WTC11 (cell line): ENCODE results near the gene SHKBP1. TPM values are rescaled to one million over a fixed set of nuclear protein-coding genes. Genes with fewer than 3 reads are reported as not detected.

Source experiments
- ATAC-seq: fragments of 200-7000 bp; cut with Tn5 transposase; 2 replicates; pipeline ENCODE4 v1.10.0; 2021; ENCODE audit warnings: mild to moderate bottlenecking, moderate library complexity
- Bru-seq: library from RNA; stranded (reverse); fragments of 400-500 nt; gene quantifications from one replicate; lab custom pipeline; 2021; lab: Mats Ljungman, UMichigan
- CTCF ChIA-PET: fragments of 300-600 bp; sonication (Branson Sonifier 250); formaldehyde crosslinking; loops from one replicate; lab custom pipeline; 2021; ENCODE audit warnings: antibody characterized with exemption; lab: Charles Lee
- POLR2A ChIA-PET: fragments of 350-600 bp; sonication (Branson Sonifier 250); formaldehyde crosslinking; loops from one replicate; lab custom pipeline; 2021; ENCODE audit warnings: antibody characterized with exemption; lab: Charles Lee
- DNase-seq: peaks from one replicate; pipeline ENCODE4 v3.0.0; 2021; ENCODE audit warnings: low spot score
- H3K27ac Mint-ChIP-seq: 2 replicates; pipeline ENCODE4 v1.8.0; 2021; ENCODE audit warnings: mixed read lengths
- H3K27me3 Mint-ChIP-seq: 2 replicates; pipeline ENCODE4 v1.8.0; 2021; ENCODE audit warnings: low read depth, mild to moderate bottlenecking, moderate library complexity, mixed read lengths
- H3K36me3 Mint-ChIP-seq: 2 replicates; pipeline ENCODE4 v1.8.0; 2021; ENCODE audit warnings: mixed read lengths
- H3K4me1 Mint-ChIP-seq: 2 replicates; pipeline ENCODE4 v1.8.0; 2022; ENCODE audit warnings: mixed read lengths
- H3K4me3 Mint-ChIP-seq: 2 replicates; pipeline ENCODE4 v1.8.0; 2021; ENCODE audit warnings: mild to moderate bottlenecking, moderate library complexity, mixed read lengths
- H3K9me3 Mint-ChIP-seq: 2 replicates; pipeline ENCODE4 v1.8.0; 2021; ENCODE audit warnings: mixed read lengths
- ARID4B ChIP-seq: sonication (generic); formaldehyde crosslinking; IDR thresholded peaks from 2 replicates; pipeline ENCODE4 v1.8.0; 2023; ENCODE audit warnings: missing genetic modification reagents, mild to moderate bottlenecking, borderline replicate concordance
- CREM ChIP-seq: sonication (generic); formaldehyde crosslinking; IDR thresholded peaks from 2 replicates; pipeline ENCODE4 v1.8.1; 2022; ENCODE audit warnings: mild to moderate bottlenecking, missing genetic modification reagents, moderate library complexity
- CTCF ChIP-seq: fragments of 200-600 bp; IDR thresholded peaks from 2 replicates; pipeline ENCODE4 v1.8.0; 2022; ENCODE audit warnings: antibody characterized with exemption
- ESRRA ChIP-seq: sonication (generic); formaldehyde crosslinking; IDR thresholded peaks from 2 replicates; pipeline ENCODE4 v1.8.1; 2022; ENCODE audit warnings: mild to moderate bottlenecking, missing genetic modification reagents, borderline replicate concordance
- ETV6 ChIP-seq: sonication (generic); formaldehyde crosslinking; IDR thresholded peaks from 2 replicates; pipeline ENCODE4 v1.8.1; 2022; ENCODE audit warnings: mild to moderate bottlenecking, missing genetic modification reagents
- MXD4 ChIP-seq: fragments of 250-450 bp; sonication (Bioruptor Pico); IDR thresholded peaks from 2 replicates; pipeline ENCODE4 v1.8.0; 2021; ENCODE audit warnings: mild to moderate bottlenecking, moderate library complexity, borderline replicate concordance
- MYBL2 ChIP-seq: sonication (generic); formaldehyde crosslinking; IDR thresholded peaks from 2 replicates; pipeline ENCODE4 v1.8.1; 2023; ENCODE audit warnings: mild to moderate bottlenecking, moderate library complexity, missing genetic modification reagents
- NFE2L1 ChIP-seq: sonication (generic); formaldehyde crosslinking; IDR thresholded peaks from 2 replicates; pipeline ENCODE4 v1.8.1; 2023; ENCODE audit warnings: missing genetic modification reagents
- NFYB ChIP-seq: sonication (generic); formaldehyde crosslinking; conservative IDR thresholded peaks from 2 replicates; pipeline ENCODE4 v1.8.0; 2022; ENCODE audit warnings: low read depth, missing genetic modification reagents
- SP1 ChIP-seq: sonication (generic); formaldehyde crosslinking; conservative IDR thresholded peaks from 2 replicates; pipeline ENCODE4 v1.8.1; 2022; ENCODE audit warnings: missing genetic modification reagents
- TCF7 ChIP-seq: sonication (generic); formaldehyde crosslinking; IDR thresholded peaks from 2 replicates; pipeline ENCODE4 v1.8.0; 2022; ENCODE audit warnings: mild to moderate bottlenecking, low read depth, missing genetic modification reagents, moderate library complexity
- ZNF317 ChIP-seq: sonication (generic); formaldehyde crosslinking; IDR thresholded peaks from 2 replicates; pipeline ENCODE4 v1.8.1; 2023; ENCODE audit warnings: low read depth, mild to moderate bottlenecking, moderate library complexity, missing genetic modification reagents, borderline replicate concordance
- ZNF416 ChIP-seq: fragments of 250-450 bp; sonication (Bioruptor Pico); IDR thresholded peaks from 2 replicates; pipeline ENCODE4 v1.9.0; 2021; ENCODE audit warnings: mild to moderate bottlenecking, inconsistent platforms
- ZNF423 ChIP-seq: fragments of 250-450 bp; sonication (Bioruptor Pico); IDR thresholded peaks from 2 replicates; pipeline ENCODE4 v2.1.2; 2022; ENCODE audit warnings: mild to moderate bottlenecking, moderate library complexity
- long read RNA-seq, 3 experiments: library from RNA in 1 of 3; library from capped mRNA in 1 of 3; library from polyadenylated mRNA in 1 of 3; unstranded in 2 of 3; stranded (forward) in 1 of 3; transcript quantifications; one replicate each; pipeline ENCODE4 v2.0.0, GENCODE V29; 2021
- total RNA-seq: library from RNA; stranded (reverse); gene quantifications from 3 replicates; pipeline ENCODE4 v1.2.3, GENCODE V29; 2021
- TF ChIP-seq, protein P1 (sequence below): sonication (generic); formaldehyde crosslinking; IDR thresholded peaks from 2 replicates; pipeline ENCODE4 v1.8.1; 2022; ENCODE audit warnings: mild to moderate bottlenecking, moderate library complexity, missing genetic modification reagents
- TF ChIP-seq, protein P2 (sequence below): sonication (generic); formaldehyde crosslinking; IDR thresholded peaks from 2 replicates; pipeline ENCODE4 v1.8.1; 2022; ENCODE audit warnings: low read depth, mild to moderate bottlenecking, moderate library complexity, missing genetic modification reagents, borderline replicate concordance
- TF ChIP-seq, protein P3 (sequence below): sonication (generic); formaldehyde crosslinking; IDR thresholded peaks from 2 replicates; pipeline ENCODE4 v1.8.0; 2022; ENCODE audit warnings: mild to moderate bottlenecking, missing genetic modification reagents
- TF ChIP-seq, protein P4 (sequence below): sonication (generic); formaldehyde crosslinking; IDR thresholded peaks from 2 replicates; pipeline ENCODE4 v1.8.1; 2022; ENCODE audit warnings: missing genetic modification reagents, borderline replicate concordance

SHKBP1 gene, protein sequence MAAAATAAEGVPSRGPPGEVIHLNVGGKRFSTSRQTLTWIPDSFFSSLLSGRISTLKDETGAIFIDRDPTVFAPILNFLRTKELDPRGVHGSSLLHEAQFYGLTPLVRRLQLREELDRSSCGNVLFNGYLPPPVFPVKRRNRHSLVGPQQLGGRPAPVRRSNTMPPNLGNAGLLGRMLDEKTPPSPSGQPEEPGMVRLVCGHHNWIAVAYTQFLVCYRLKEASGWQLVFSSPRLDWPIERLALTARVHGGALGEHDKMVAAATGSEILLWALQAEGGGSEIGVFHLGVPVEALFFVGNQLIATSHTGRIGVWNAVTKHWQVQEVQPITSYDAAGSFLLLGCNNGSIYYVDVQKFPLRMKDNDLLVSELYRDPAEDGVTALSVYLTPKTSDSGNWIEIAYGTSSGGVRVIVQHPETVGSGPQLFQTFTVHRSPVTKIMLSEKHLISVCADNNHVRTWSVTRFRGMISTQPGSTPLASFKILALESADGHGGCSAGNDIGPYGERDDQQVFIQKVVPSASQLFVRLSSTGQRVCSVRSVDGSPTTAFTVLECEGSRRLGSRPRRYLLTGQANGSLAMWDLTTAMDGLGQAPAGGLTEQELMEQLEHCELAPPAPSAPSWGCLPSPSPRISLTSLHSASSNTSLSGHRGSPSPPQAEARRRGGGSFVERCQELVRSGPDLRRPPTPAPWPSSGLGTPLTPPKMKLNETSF
- 71.7 to 82.1 TPM (median 76.9 TPM) in 3 replicates for total RNA-seq
- percentile 59 among the genes with signal in this experiment for Bru-seq, nascent RNA
- long read RNA-seq, experiment 1, transcript SHKBP1-201 (18 exons, 2,363 nt): major isoform, 195 of 317 reads
- long read RNA-seq, experiment 1, partial matches to known transcripts: 45 of 317 reads
- long read RNA-seq, experiment 1, other reads (novel, unspliced or antisense): 73 of 317 reads
- long read RNA-seq, experiment 2, transcript SHKBP1-201 (18 exons, 2,363 nt): major isoform, 36 of 112 reads
- long read RNA-seq, experiment 2, partial matches to known transcripts: 37 of 112 reads
- long read RNA-seq, experiment 2, other reads (novel, unspliced or antisense): 33 of 112 reads
- long read RNA-seq, experiment 3, transcript SHKBP1-201 (18 exons, 2,363 nt): major isoform, 34 of 59 reads
- long read RNA-seq, experiment 3, partial matches to known transcripts: 10 of 59 reads
- long read RNA-seq, experiment 3, other reads (novel, unspliced or antisense): 13 of 59 reads

GRCh38 chr19:40576585-40577451 is at the start of gene SHKBP1:
TSS of gene SHKBP1 (plus strand) at chr19:40576873. CDS start at chr19:40576900, 27 bp downstream.
- ChIA-PET CTCF (interaction anchor here (1.0 to 2.5 kb wide), 7 partner anchors 23 to 113 kb away, joined by 3 to 23 read pairs (median 11); no protein-coding TSS in a partner anchor), POLR2A (interaction anchor here (0.6 to 0.7 kb wide), 2 partner anchors 234 to 550 kb away, joined by 3 read pairs; no protein-coding TSS in a partner anchor)
- ATAC-seq: peak; percentile 89
- peak; percentile 96 for DNase-seq
- Mint-ChIP-seq H3K36me3 (peaks cover 19% of the 10 kb centered on the region), H3K4me1 (peaks cover 17% of the 10 kb centered on the region), H3K27ac (peak within 1 kb of the TSS; percentile 91), H3K9me3 (no peaks in the 10 kb centered on the region), H3K4me3 (peak within 1 kb of the TSS; percentile 93), H3K27me3 (peaks cover 21% of the 10 kb centered on the region)
- TF ChIP-seq TCF7: no peak
- TF ChIP-seq ZNF423 (CRISPR knock-in tag): peak; percentile 96
- peak; percentile 44; the same call in 1 of the 2 replicates for TF ChIP-seq ETV6 (CRISPR knock-in tag)
- peak; percentile 98 for TF ChIP-seq NFYB (CRISPR knock-in tag)
- TF ChIP-seq SP1 (CRISPR knock-in tag): peak; percentile 80
- TF ChIP-seq ARID4B (CRISPR knock-in tag): 0 out of 2 replicates have a peak, but pooled peaks have one; percentile 38
- no peak for TF ChIP-seq ZNF317 (CRISPR knock-in tag)

GRCh38 chr19:40528078-40528477 is 48.6 kb upstream of the SHKBP1 start:
- Mint-ChIP-seq H3K36me3 (no peaks in the 10 kb centered on the region), H3K27me3 (peaks cover 36% of the 10 kb centered on the region), H3K9me3 (no peaks in the 10 kb centered on the region), H3K4me3 (no peak overlapping the region), H3K4me1 (peaks cover 16% of the 10 kb centered on the region), H3K27ac (no peak overlapping the region)
- ATAC-seq (no peak), DNase-seq (no peak)
- CTCF ChIA-PET: interaction anchor here (0.7 kb wide), 2 partner anchors 64 to 76 kb away, joined by 3 to 5 read pairs; no protein-coding TSS in a partner anchor
- POLR2A ChIA-PET: no interaction called here
- TF ChIP-seq MYBL2 (CRISPR knock-in tag) (no peak), ZNF416 (CRISPR knock-in tag) (no peak), NFE2L1 (CRISPR knock-in tag) (no peak), MXD4 (CRISPR knock-in tag) (no peak), CTCF (no peak), ESRRA (CRISPR knock-in tag) (no peak), CREM (CRISPR knock-in tag) (no peak)
- TF ChIP-seq, protein P1, sequence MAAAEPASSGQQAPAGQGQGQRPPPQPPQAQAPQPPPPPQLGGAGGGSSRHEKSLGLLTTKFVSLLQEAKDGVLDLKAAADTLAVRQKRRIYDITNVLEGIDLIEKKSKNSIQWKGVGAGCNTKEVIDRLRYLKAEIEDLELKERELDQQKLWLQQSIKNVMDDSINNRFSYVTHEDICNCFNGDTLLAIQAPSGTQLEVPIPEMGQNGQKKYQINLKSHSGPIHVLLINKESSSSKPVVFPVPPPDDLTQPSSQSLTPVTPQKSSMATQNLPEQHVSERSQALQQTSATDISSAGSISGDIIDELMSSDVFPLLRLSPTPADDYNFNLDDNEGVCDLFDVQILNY (CRISPR knock-in tag): no peak
- TF ChIP-seq, protein P2, sequence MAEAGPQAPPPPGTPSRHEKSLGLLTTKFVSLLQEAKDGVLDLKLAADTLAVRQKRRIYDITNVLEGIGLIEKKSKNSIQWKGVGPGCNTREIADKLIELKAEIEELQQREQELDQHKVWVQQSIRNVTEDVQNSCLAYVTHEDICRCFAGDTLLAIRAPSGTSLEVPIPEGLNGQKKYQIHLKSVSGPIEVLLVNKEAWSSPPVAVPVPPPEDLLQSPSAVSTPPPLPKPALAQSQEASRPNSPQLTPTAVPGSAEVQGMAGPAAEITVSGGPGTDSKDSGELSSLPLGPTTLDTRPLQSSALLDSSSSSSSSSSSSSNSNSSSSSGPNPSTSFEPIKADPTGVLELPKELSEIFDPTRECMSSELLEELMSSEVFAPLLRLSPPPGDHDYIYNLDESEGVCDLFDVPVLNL (CRISPR knock-in tag): no peak
- TF ChIP-seq, protein P3, sequence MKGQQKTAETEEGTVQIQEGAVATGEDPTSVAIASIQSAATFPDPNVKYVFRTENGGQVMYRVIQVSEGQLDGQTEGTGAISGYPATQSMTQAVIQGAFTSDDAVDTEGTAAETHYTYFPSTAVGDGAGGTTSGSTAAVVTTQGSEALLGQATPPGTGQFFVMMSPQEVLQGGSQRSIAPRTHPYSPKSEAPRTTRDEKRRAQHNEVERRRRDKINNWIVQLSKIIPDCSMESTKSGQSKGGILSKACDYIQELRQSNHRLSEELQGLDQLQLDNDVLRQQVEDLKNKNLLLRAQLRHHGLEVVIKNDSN (CRISPR knock-in tag): no peak
- TF ChIP-seq, protein P4, sequence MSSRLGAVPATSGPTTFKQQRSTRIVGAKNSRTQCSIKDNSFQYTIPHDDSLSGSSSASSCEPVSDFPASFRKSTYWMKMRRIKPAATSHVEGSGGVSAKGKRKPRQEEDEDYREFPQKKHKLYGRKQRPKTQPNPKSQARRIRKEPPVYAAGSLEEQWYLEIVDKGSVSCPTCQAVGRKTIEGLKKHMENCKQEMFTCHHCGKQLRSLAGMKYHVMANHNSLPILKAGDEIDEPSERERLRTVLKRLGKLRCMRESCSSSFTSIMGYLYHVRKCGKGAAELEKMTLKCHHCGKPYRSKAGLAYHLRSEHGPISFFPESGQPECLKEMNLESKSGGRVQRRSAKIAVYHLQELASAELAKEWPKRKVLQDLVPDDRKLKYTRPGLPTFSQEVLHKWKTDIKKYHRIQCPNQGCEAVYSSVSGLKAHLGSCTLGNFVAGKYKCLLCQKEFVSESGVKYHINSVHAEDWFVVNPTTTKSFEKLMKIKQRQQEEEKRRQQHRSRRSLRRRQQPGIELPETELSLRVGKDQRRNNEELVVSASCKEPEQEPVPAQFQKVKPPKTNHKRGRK: no peak
